Right lobe of liver (tissue), 4 donors: ENCODE results near the gene MTCH2.

ENCODE experiments used
- POLR2A ChIP-seq: fragments of 450-650 bp; IDR thresholded peaks from one replicate; pipeline ENCODE4 v1.6.1; 2017; ENCODE audit warnings: antibody characterized with exemption, mild to moderate bottlenecking
- TF ChIP-seq, protein P1 (sequence below), 4 donors: fragments of 200-600 bp in 3 of 4; fragments of 450-650 bp in 1 of 4; IDR thresholded peaks; one replicate each; pipeline versions ENCODE4 v1.5.1 to v1.8.0; 2016 to 2022; ENCODE audit warnings: antibody characterized with exemption in 4 of 4, mild to moderate bottlenecking in 2 of 4
- donor health status: DM: no; HTN: no; CAD: no.
- donor health status: DM: no; HTN: no; CAD: no.
- donor health status: DM: no; HTN: yes; CAD: no.

DNA sequence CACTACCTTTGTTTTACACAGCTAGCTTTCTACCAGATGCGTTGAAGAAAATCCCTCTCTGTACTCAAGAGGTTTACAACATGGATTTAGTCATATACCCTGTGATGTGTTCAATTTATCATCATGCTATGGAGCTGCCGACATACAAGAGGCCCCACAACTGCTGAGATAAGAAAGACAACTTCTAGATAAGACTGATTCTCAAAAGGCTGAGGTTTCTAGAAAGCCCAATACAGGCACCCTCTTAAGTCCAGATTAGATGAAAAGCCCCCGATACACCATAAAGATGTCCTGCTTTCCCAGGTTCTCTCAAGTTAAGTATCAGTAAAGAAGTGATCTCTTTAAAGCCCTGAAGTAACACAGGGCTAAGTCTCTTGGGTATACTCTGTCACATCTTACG, 14.3 kb downstream of the MTCH2 start:
- TF ChIP-seq POLR2A, result no peak
- TF ChIP-seq, protein P1, sequence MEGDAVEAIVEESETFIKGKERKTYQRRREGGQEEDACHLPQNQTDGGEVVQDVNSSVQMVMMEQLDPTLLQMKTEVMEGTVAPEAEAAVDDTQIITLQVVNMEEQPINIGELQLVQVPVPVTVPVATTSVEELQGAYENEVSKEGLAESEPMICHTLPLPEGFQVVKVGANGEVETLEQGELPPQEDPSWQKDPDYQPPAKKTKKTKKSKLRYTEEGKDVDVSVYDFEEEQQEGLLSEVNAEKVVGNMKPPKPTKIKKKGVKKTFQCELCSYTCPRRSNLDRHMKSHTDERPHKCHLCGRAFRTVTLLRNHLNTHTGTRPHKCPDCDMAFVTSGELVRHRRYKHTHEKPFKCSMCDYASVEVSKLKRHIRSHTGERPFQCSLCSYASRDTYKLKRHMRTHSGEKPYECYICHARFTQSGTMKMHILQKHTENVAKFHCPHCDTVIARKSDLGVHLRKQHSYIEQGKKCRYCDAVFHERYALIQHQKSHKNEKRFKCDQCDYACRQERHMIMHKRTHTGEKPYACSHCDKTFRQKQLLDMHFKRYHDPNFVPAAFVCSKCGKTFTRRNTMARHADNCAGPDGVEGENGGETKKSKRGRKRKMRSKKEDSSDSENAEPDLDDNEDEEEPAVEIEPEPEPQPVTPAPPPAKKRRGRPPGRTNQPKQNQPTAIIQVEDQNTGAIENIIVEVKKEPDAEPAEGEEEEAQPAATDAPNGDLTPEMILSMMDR (IDR thresholded peaks at IDR 0.05), result no peak
